Activated CD8-positive, alpha-beta memory T cell treated with anti-CD3 and anti-CD28 coated beads for 24 hours (primary cell): ENCODE results near the gene SLC2A5.

Experiments used
- DNase-seq: peaks from one replicate; pipeline ENCODE4 v3.0.0-alpha.2; 2020

SLC2A5 gene

GRCh38 chr1:9061252-9061960 is 8.0 kb downstream of the SLC2A5 start:
- no peak for DNase-seq

- no peak for DNase-seq
These were observed 9.3 kb downstream of the SLC2A5 start for GRCh38 chr1:9059891-9060744.

GRCh38 chr1:9058465-9058864 is 11.0 kb downstream of the SLC2A5 start:
- no peak for DNase-seq

GRCh38 chr1:9057851-9058250 is 11.6 kb downstream of the SLC2A5 start:
- DNase-seq, result no peak

GRCh38 chr1:9052272-9053049 is 17.0 kb downstream of the SLC2A5 start:
- DNase-seq, result no peak

- no peak for DNase-seq
These were observed 18.1 kb downstream of the SLC2A5 start for GRCh38 chr1:9051379-9051778.

GRCh38 chr1:9050803-9051202 is 18.6 kb downstream of the SLC2A5 start:
- DNase-seq, result no peak

GRCh38 chr1:9048551-9048950 is 20.9 kb downstream of the SLC2A5 start:
- DNase-seq, result no peak

- no peak for DNase-seq
These were observed 22.4 kb downstream of the SLC2A5 start for GRCh38 chr1:9047019-9047418.

GRCh38 chr1:9045861-9046510 is 23.4 kb downstream of the SLC2A5 start:
- DNase-seq, result no peak

GRCh38 chr1:9044236-9044635 is 25.2 kb downstream of the SLC2A5 start:
- DNase-seq, result no peak

GRCh38 chr1:9042272-9042671 is 27.2 kb downstream of the SLC2A5 start:
- no peak for DNase-seq

GRCh38 chr1:9041116-9041779 is 28.2 kb downstream of the SLC2A5 start:
- DNase-seq, result no peak

- DNase-seq, result no peak
These were observed 28.8 kb downstream of the SLC2A5 start for GRCh38 chr1:9040659-9041030.

- DNase-seq, result no peak
These were observed 29.4 kb downstream of the SLC2A5 start for GRCh38 chr1:9039761-9040658.

GRCh38 chr1:9038881-9039760 is 30.3 kb downstream of the SLC2A5 start:
- no peak for DNase-seq

GRCh38 chr1:9038338-9038650 is 31.1 kb downstream of the SLC2A5 start:
- DNase-seq, result no peak

GRCh38 chr1:9037476-9038337 is 31.7 kb downstream of the SLC2A5 start:
- DNase-seq, result no peak

GRCh38 chr1:9035226-9035625 is 34.2 kb downstream of the SLC2A5 start:
- no peak for DNase-seq

GRCh38 chr1:9033363-9033762 is 36.1 kb downstream of the SLC2A5 start:
- DNase-seq, result no peak
